OCI-LY7 (cell line): ENCODE results near the gene TRPM2. TPM values are rescaled to one million over a fixed set of nuclear protein-coding genes. Genes with fewer than 3 reads are reported as not detected.

Experiments used
- BruUV-seq: library from RNA; stranded (reverse); fragments of 400-500 nt; replicated peaks from 2 replicates; lab custom pipeline; 2021; lab: Mats Ljungman, UMichigan
- CTCF ChIA-PET: fragments of 300-600 bp; sonication (Branson Sonifier 250); formaldehyde crosslinking; loops from one replicate; lab custom pipeline; 2022; ENCODE audit warnings: antibody characterized with exemption; ENCODE audit not compliant: unreplicated experiment; lab: Charles Lee
- POLR2A ChIA-PET: fragments of 300-600 bp; sonication (Branson Sonifier 250); formaldehyde crosslinking; loops from one replicate; lab custom pipeline; 2022; ENCODE audit warnings: antibody characterized with exemption; lab: Charles Lee
- DNase-seq: peaks from one replicate; pipeline ENCODE4 v3.0.0-alpha.2; 2015; ENCODE audit warnings: low spot score
- H2AFZ ChIP-seq: fragments of 200-600 bp; sonication (generic), shearing (Covaris generic); 2 replicates; pipeline ENCODE4 v1.6.1; 2014; ENCODE audit warnings: mild to moderate bottlenecking, antibody characterized with exemption, low read length, moderate library complexity
- H3K27ac ChIP-seq: fragments of 200-600 bp; sonication (generic); 2 replicates; pipeline ENCODE4 v1.5.1; 2014; ENCODE audit warnings: mixed run types, low read depth, mild to moderate bottlenecking, moderate library complexity, low read length, inconsistent platforms; ENCODE audit not compliant: poor library complexity, severe bottlenecking
- H3K36me3 ChIP-seq: fragments of 200-600 bp; sonication (generic); 2 replicates; pipeline ENCODE4 v1.6.1; 2014; ENCODE audit warnings: mild to moderate bottlenecking, antibody characterized with exemption, low read length, moderate library complexity, mixed read lengths; ENCODE audit not compliant: insufficient read depth
- H3K4me1 ChIP-seq: fragments of 200-600 bp; sonication (generic); 2 replicates; pipeline ENCODE4 v1.5.1; 2014; ENCODE audit warnings: mild to moderate bottlenecking, low read length; ENCODE audit not compliant: insufficient read depth, poor library complexity, severe bottlenecking
- H3K4me2 ChIP-seq: fragments of 200-600 bp; sonication (generic); 2 replicates; pipeline ENCODE4 v1.6.1; 2014; ENCODE audit warnings: mild to moderate bottlenecking, low read length
- H3K4me3 ChIP-seq: fragments of 200-600 bp; sonication (generic); 2 replicates; pipeline ENCODE4 v1.5.1; 2014; ENCODE audit warnings: mild to moderate bottlenecking, low read depth, low read length; ENCODE audit not compliant: poor library complexity, severe bottlenecking
- H3K79me2 ChIP-seq: fragments of 200-600 bp; sonication (generic); 2 replicates; pipeline ENCODE4 v1.6.1; 2016; ENCODE audit warnings: low read depth, mild to moderate bottlenecking, low read length, moderate library complexity, mixed read lengths; ENCODE audit not compliant: insufficient read depth
- H3K9me2 ChIP-seq: fragments of 200-600 bp; sonication (generic); 2 replicates; pipeline ENCODE4 v1.6.1; 2016; ENCODE audit warnings: mild to moderate bottlenecking, low read length, mixed read lengths; ENCODE audit not compliant: insufficient read depth
- H3K9me3 ChIP-seq: fragments of 200-600 bp; sonication (generic); 2 replicates; pipeline ENCODE4 v1.6.1; 2014; ENCODE audit warnings: mild to moderate bottlenecking, mixed run types, low read length, mixed read lengths
- H4K20me1 ChIP-seq: fragments of 200-600 bp; sonication (generic); 2 replicates; pipeline ENCODE4 v1.6.1; 2014; ENCODE audit warnings: mild to moderate bottlenecking, antibody characterized with exemption, low read length, moderate library complexity, mixed read lengths; ENCODE audit not compliant: insufficient read depth
- EZH2phosphoT487 ChIP-seq: fragments of 200-600 bp; sonication (generic); IDR thresholded peaks from 2 replicates; pipeline ENCODE4 v1.6.1; 2018; ENCODE audit warnings: low read depth, borderline replicate concordance, mild to moderate bottlenecking, mixed run types, antibody characterized with exemption, low read length, moderate library complexity, mixed read lengths
- intact Hi-C: fragments of 100-400 bp; cut with micrococcal nuclease; formaldehyde crosslinking; loops from one replicate; pipeline ENCODE4 v1.10.0; 2022; ENCODE audit not compliant: unreplicated experiment
- total RNA-seq, 2 experiments: library from RNA; depleted of rRNA in 1 of 2; stranded (reverse); fragments of >200 nt in 1 of 2; shearing (Covaris generic) in 1 of 2; gene quantifications; 2 replicates each; pipeline ENCODE4 v1.2.3, GENCODE V29; 2014 to 2022
- TF ChIP-seq, protein P1 (sequence below): fragments of 200-600 bp; sonication (generic); conservative IDR thresholded peaks from 2 replicates; pipeline ENCODE4 v1.5.1; 2014; ENCODE audit warnings: mild to moderate bottlenecking, antibody characterized with exemption, low read length, moderate library complexity, mixed read lengths

TRPM2 gene
- total RNA-seq, 2 experiments from 2014 or later, result 1.8 to 7.1 TPM

DNA sequence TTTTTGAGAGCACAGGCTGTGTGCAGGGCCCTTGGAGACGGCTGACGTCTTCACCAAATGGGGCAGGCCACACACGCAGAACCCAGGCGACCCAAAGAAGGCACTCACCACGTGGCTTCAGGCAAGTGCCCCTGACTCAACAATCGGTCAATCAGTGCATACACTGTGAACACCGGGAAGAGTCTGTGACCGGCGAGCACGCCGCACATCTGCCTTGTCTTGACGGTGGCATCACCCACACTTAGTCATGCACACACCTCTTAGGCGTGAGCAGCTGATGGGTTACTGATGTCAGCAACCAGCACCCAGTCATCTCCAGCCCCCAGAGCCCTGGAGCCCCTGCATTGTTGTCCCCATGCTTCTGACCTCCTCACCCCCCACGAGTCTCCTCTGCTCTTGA lies 97.0 kb downstream of the TRPM2 start:
- Histone ChIP-seq H3K4me3 (no peak overlapping the region), H3K27ac (no peak overlapping the region), H2AFZ (no peak overlapping the region), H3K36me3 (no peaks in the 10 kb centered on the region), H3K4me1 (no peaks in the 10 kb centered on the region), H4K20me1 (no peaks in the 10 kb centered on the region), H3K79me2 (no peaks in the 10 kb centered on the region), H3K4me2 (no peak overlapping the region), H3K9me3 (no peaks in the 10 kb centered on the region), H3K9me2 (no peaks in the 10 kb centered on the region)
- no TSS peak for BruUV-seq
- ChIA-PET CTCF (no interaction called here), POLR2A (no interaction called here)
- no peak for TF ChIP-seq EZH2phosphoT487
- TF ChIP-seq, protein P1, sequence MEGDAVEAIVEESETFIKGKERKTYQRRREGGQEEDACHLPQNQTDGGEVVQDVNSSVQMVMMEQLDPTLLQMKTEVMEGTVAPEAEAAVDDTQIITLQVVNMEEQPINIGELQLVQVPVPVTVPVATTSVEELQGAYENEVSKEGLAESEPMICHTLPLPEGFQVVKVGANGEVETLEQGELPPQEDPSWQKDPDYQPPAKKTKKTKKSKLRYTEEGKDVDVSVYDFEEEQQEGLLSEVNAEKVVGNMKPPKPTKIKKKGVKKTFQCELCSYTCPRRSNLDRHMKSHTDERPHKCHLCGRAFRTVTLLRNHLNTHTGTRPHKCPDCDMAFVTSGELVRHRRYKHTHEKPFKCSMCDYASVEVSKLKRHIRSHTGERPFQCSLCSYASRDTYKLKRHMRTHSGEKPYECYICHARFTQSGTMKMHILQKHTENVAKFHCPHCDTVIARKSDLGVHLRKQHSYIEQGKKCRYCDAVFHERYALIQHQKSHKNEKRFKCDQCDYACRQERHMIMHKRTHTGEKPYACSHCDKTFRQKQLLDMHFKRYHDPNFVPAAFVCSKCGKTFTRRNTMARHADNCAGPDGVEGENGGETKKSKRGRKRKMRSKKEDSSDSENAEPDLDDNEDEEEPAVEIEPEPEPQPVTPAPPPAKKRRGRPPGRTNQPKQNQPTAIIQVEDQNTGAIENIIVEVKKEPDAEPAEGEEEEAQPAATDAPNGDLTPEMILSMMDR, result no peak
- DNase-seq, result no peak
- intact Hi-C loops, result no loop called here

DNA sequence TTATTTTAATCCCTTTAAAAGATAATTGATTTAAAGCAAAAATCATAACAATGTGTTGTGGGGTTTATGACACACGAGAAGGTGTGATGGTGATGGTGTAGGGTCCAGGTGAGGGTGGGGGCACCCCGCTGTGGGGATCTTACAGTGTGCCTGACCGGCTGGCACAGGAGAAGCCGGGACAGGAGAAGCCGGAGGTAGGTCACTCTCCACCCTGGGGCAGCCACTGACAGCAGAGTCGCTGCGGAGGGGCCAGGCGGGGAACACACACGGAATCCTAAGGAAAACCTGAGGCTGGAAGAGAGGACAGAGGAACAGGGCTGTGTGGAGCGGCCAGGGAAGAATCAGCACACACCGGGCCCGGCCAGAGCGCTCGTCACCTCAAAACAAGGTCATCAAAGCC lies 97.6 kb downstream of the TRPM2 start:
- intact Hi-C loops, result no loop called here
- no TSS peak for BruUV-seq
- no peaks in the 10 kb centered on the region for H3K36me3 ChIP-seq
- CTCF ChIA-PET, result no interaction called here
- POLR2A ChIA-PET, result no interaction called here
- H3K4me3 ChIP-seq, result no peak overlapping the region
- no peak for TF ChIP-seq EZH2phosphoT487
- TF ChIP-seq, protein P1, result no peak
- no peak overlapping the region for H3K4me2 ChIP-seq
- H2AFZ ChIP-seq, result no peak overlapping the region
- no peaks in the 10 kb centered on the region for H3K4me1 ChIP-seq
- H4K20me1 ChIP-seq, result no peaks in the 10 kb centered on the region
- H3K27ac ChIP-seq, result no peak overlapping the region
- H3K9me3 ChIP-seq, result no peaks in the 10 kb centered on the region
- no peaks in the 10 kb centered on the region for H3K79me2 ChIP-seq
- no peak for DNase-seq
- no peaks in the 10 kb centered on the region for H3K9me2 ChIP-seq

DNA sequence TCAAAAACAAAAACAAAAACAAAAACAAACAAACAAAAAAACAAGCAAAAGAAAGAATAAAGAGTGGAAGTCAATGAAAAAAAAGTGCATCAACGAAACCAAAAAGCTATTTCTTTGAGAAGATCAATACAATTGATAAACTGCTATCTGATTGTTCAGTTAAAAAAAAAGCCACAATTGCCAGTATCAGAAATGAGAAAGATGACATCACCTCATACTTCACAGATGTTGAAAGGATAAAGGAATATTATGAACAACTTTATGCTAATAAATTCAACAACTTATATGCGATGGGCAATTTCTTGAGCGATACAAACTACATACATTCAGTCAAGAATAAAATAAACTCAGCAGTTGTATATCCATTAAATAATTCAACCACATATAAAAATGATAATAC lies 99.7 kb downstream of the TRPM2 start:
- Histone ChIP-seq H3K27ac (no peak overlapping the region), H3K36me3 (no peaks in the 10 kb centered on the region), H3K4me3 (no peak overlapping the region), H2AFZ (no peak overlapping the region), H4K20me1 (no peaks in the 10 kb centered on the region), H3K4me2 (no peak overlapping the region), H3K9me2 (no peaks in the 10 kb centered on the region), H3K9me3 (no peaks in the 10 kb centered on the region), H3K79me2 (no peaks in the 10 kb centered on the region), H3K4me1 (no peaks in the 10 kb centered on the region)
- TF ChIP-seq EZH2phosphoT487, result no peak
- TF ChIP-seq, protein P1, result no peak
- intact Hi-C loops, result no loop called here
- DNase-seq, result no peak
- BruUV-seq, result no TSS peak
- POLR2A ChIA-PET, result no interaction called here
- CTCF ChIA-PET, result no interaction called here
